Neural progenitor cell (in vitro differentiated cells): ENCODE measurements around the gene DSTN. TPM values are rescaled to one million over a fixed set of nuclear protein-coding genes. Genes with fewer than 3 reads are reported as not detected.

Source experiments
- DNase-seq: peaks from one replicate; pipeline ENCODE4 v3.0.0-alpha.2; 2016; ENCODE audit warnings: low spot score
- H2AFZ ChIP-seq: fragments of 200-600 bp; sonication (generic); replicated peaks from 2 replicates; pipeline ENCODE4 v1.6.1; 2016; ENCODE audit warnings: antibody characterized with exemption
- H3F3A ChIP-seq: fragments of 200-600 bp; sonication (generic); 2 replicates; pipeline ENCODE4 v1.6.1; 2016; ENCODE audit warnings: antibody characterized with exemption, low read depth
- H3K27ac ChIP-seq: fragments of 200-600 bp; sonication (generic); 2 replicates; pipeline ENCODE4 v1.5.1; 2016; ENCODE audit warnings: mild to moderate bottlenecking
- H3K27me3 ChIP-seq: fragments of 200-600 bp; sonication (generic); 2 replicates; pipeline ENCODE4 v1.6.1; 2016; ENCODE audit warnings: mild to moderate bottlenecking, moderate library complexity
- H3K36me3 ChIP-seq: fragments of 200-600 bp; sonication (generic); 2 replicates; pipeline ENCODE4 v1.5.1; 2016
- H3K4me1 ChIP-seq: fragments of 200-600 bp; sonication (generic); 2 replicates; pipeline ENCODE4 v1.6.1; 2016; ENCODE audit warnings: mixed run types
- H3K4me2 ChIP-seq: fragments of 200-600 bp; sonication (generic); 2 replicates; pipeline ENCODE4 v1.6.1; 2016
- H3K4me3 ChIP-seq: fragments of 200-600 bp; sonication (generic); 2 replicates; pipeline ENCODE4 v1.5.1; 2016
- H3K79me2 ChIP-seq: fragments of 200-600 bp; sonication (generic); 2 replicates; pipeline ENCODE4 v1.6.1; 2016; ENCODE audit warnings: low read depth
- H3K9ac ChIP-seq: fragments of 200-600 bp; sonication (generic); 2 replicates; pipeline ENCODE4 v1.6.1; 2016
- H3K9me3 ChIP-seq: fragments of 200-600 bp; sonication (generic); 2 replicates; pipeline ENCODE4 v1.5.1; 2016; ENCODE audit warnings: low read depth
- H4K20me1 ChIP-seq: fragments of 200-600 bp; sonication (generic); 2 replicates; pipeline ENCODE4 v1.6.1; 2016; ENCODE audit warnings: low read depth
- H3K27ac Mint-ChIP-seq: 3 replicates; pipeline ENCODE4 v1.8.0; 2021; ENCODE audit warnings: mixed read lengths
- H3K27me3 Mint-ChIP-seq: 2 replicates; pipeline ENCODE4 v1.8.0; 2022; ENCODE audit warnings: low read depth, mild to moderate bottlenecking, inconsistent platforms, moderate library complexity, mixed read lengths; ENCODE audit not compliant: insufficient read depth
- H3K36me3 Mint-ChIP-seq: 3 replicates; pipeline ENCODE4 v1.8.0; 2021; ENCODE audit warnings: mixed read lengths
- H3K4me1 Mint-ChIP-seq: 3 replicates; pipeline ENCODE4 v1.8.0; 2021; ENCODE audit warnings: mixed read lengths
- H3K4me3 Mint-ChIP-seq: 3 replicates; pipeline ENCODE4 v1.8.0; 2021; ENCODE audit warnings: mild to moderate bottlenecking, moderate library complexity, mixed read lengths
- H3K9me3 Mint-ChIP-seq: 3 replicates; pipeline ENCODE4 v1.8.0; 2020; ENCODE audit warnings: mixed read lengths
- EZH2 ChIP-seq: fragments of 200-600 bp; sonication (generic); IDR thresholded peaks from 2 replicates; pipeline ENCODE4 v1.6.1; 2017; ENCODE audit warnings: antibody characterized with exemption, mild to moderate bottlenecking, moderate library complexity
- EZH2phosphoT487 ChIP-seq: fragments of 200-600 bp; sonication (generic); IDR thresholded peaks from 2 replicates; pipeline ENCODE4 v1.6.1; 2017; ENCODE audit warnings: antibody characterized with exemption
- total RNA-seq: library from RNA; depleted of rRNA; stranded (reverse); fragments of >200 nt; gene quantifications from 2 replicates; pipeline ENCODE4 v1.2.3, GENCODE V29; 2015; ENCODE audit warnings: low replicate concordance
- TF ChIP-seq, protein P1 (sequence below): fragments of 200-600 bp; sonication (generic); IDR thresholded peaks from 2 replicates; pipeline ENCODE4 v1.5.1; 2017; ENCODE audit warnings: antibody characterized with exemption, mild to moderate bottlenecking

Gene DSTN
- total RNA-seq, 1 donor from 2014 or later: 158 TPM

DNA sequence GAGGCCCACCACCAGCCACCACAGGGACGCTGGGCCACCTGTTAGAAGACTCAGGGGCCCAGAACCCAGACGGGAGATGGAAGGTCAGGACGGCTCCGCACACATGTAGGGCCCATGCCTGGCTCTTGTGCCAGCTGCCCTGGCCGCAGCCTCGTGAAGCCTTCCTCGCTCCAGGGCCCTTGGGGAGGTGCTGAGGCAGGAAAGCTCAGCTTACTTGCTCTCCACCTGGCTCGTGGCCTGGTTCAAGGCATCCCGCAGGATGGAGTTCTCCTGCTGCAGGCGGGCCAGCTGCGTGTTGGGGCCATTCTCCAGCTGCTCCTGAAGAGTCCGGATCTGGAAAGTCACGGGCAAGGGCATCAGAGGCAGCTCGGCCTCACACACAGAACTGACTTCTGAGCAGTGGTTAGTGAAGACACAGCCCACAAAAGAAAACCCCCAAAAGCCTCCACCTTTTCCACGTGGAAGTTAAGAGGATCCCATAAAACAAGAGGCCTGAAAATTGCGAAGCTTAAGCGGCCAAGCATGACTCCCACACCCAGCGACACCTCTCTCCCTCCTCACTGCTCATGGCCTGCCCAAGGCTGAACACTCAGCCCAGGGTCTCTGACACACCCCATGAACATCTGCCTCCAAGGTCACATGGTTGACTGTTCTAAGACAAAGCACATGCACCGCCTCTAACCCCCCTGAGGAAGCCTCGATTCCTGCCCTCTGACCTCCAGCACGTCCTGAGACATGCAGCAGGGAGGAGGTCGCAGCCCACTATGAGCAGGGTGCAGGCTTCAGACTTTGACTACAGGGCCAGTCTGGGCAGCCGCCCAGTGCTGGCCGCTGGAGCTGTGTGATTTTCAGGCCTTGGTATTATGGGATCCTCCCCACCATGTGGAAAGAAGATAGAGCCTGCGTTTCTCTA lies 65.7 kb downstream of the DSTN start:
- peaks cover 13% of the 10 kb centered on the region for H3K36me3 Mint-ChIP-seq
- H3K27me3 ChIP-seq: no peaks in the 10 kb centered on the region
- H3K27ac ChIP-seq: no peak overlapping the region
- no peaks in the 10 kb centered on the region for H3K9me3 Mint-ChIP-seq
- H3K4me1 Mint-ChIP-seq: peaks cover 18% of the 10 kb centered on the region
- H3K9ac ChIP-seq: no peak overlapping the region
- peak overlapping the region; percentile 55 for H3K4me3 Mint-ChIP-seq
- H3K27me3 Mint-ChIP-seq: peaks cover 5% of the 10 kb centered on the region
- no peaks in the 10 kb centered on the region for H3F3A ChIP-seq
- TF ChIP-seq EZH2phosphoT487 (no peak), EZH2 (no peak)
- TF ChIP-seq, protein P1, sequence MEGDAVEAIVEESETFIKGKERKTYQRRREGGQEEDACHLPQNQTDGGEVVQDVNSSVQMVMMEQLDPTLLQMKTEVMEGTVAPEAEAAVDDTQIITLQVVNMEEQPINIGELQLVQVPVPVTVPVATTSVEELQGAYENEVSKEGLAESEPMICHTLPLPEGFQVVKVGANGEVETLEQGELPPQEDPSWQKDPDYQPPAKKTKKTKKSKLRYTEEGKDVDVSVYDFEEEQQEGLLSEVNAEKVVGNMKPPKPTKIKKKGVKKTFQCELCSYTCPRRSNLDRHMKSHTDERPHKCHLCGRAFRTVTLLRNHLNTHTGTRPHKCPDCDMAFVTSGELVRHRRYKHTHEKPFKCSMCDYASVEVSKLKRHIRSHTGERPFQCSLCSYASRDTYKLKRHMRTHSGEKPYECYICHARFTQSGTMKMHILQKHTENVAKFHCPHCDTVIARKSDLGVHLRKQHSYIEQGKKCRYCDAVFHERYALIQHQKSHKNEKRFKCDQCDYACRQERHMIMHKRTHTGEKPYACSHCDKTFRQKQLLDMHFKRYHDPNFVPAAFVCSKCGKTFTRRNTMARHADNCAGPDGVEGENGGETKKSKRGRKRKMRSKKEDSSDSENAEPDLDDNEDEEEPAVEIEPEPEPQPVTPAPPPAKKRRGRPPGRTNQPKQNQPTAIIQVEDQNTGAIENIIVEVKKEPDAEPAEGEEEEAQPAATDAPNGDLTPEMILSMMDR: no peak
- H3K27ac Mint-ChIP-seq: peak overlapping the region; percentile 90
- DNase-seq: no peak
- H4K20me1 ChIP-seq: peaks cover 10% of the 10 kb centered on the region
- no peaks in the 10 kb centered on the region for H3K36me3 ChIP-seq
- peaks cover 14% of the 10 kb centered on the region for H3K4me1 ChIP-seq
- H3K79me2 ChIP-seq: no peaks in the 10 kb centered on the region
- peak overlapping the region; percentile 20 for H3K4me2 ChIP-seq
- H3K4me3 ChIP-seq: no peak overlapping the region
- no peak overlapping the region for H2AFZ ChIP-seq
- no peaks in the 10 kb centered on the region for H3K9me3 ChIP-seq

DNA sequence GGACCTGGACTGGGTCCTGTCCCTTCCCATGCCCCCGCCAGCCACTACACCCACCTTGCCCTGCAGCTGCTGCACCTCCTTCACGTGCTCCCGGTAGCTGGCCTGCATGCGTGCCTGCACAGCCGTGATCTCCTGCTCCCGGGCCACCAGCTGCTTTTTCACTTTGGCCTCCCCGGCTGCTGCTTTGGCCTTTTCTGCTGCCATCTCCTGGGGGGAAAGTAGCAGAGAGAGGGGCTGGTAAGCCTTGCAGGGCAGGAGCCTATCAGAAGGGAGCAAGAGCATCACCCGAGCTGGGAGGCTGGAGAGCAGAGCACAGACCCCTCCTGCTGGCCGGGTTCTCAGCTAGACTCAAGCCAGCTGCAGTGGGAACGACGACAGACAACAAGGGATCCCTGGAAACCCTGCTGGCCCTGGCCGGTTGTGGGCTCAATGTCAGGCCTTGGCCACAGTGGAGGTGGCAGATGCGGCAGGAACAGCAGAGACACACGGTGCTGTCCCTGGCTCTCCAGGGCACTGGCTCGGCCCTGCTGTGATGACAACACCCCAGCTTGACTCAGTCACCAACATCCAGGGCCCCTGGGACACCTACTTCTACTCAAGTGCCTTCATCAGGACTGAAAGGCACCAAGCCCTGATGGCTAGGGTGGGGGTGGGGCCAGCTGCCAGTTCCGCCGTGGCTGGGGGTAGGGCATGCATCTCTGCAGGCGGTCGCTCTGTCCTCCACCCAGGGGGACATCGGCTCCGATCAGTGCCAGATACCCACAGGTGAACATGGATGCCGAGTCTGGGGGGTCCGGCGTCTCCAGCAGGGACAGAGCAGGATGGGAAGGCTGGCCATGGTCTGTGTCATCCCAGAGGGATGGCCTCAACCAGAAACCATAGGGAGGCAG lies 66.9 kb downstream of the DSTN start:
- Histone ChIP-seq H3K79me2 (no peaks in the 10 kb centered on the region), H3K4me2 (peak overlapping the region; percentile 20), H4K20me1 (peaks cover 15% of the 10 kb centered on the region), H3F3A (no peaks in the 10 kb centered on the region), H2AFZ (no peak overlapping the region), H3K4me3 (no peak overlapping the region), H3K4me1 (peaks cover 14% of the 10 kb centered on the region), H3K9ac (no peak overlapping the region), H3K9me3 (no peaks in the 10 kb centered on the region), H3K36me3 (no peaks in the 10 kb centered on the region), H3K27me3 (no peaks in the 10 kb centered on the region), H3K27ac (no peak overlapping the region)
- Mint-ChIP-seq H3K27ac (peak overlapping the region; percentile 90), H3K36me3 (peaks cover 11% of the 10 kb centered on the region), H3K9me3 (no peaks in the 10 kb centered on the region), H3K4me1 (peaks cover 18% of the 10 kb centered on the region), H3K27me3 (peaks cover 3% of the 10 kb centered on the region), H3K4me3 (peak overlapping the region; percentile 55)
- DNase-seq: peak; percentile 85
- TF ChIP-seq EZH2phosphoT487 (no peak), EZH2 (no peak)
- TF ChIP-seq, protein P1: peak; percentile 48

DNA sequence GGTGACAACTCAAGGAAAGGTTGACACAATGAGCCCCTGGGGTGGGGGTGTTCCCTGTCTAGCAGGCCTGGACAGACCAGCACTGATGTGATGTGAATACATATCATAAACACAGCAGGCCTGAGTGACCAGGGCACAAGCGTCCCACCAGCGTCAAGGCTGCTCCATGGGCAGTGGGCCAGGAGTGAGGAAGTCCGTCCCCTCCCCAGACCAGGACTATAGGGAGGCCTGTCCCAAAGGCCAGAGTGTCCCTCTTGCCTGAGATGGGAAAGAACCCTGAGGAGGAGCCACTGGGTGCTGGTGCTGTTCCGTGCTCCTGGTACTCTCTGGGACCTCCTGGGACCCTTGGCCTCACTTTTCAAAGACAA lies 67.5 kb downstream of the DSTN start:
- Mint-ChIP-seq H3K27ac (no peak overlapping the region), H3K4me3 (no peak overlapping the region), H3K9me3 (no peaks in the 10 kb centered on the region), H3K4me1 (peaks cover 18% of the 10 kb centered on the region), H3K36me3 (peaks cover 9% of the 10 kb centered on the region), H3K27me3 (peaks cover 2% of the 10 kb centered on the region)
- DNase-seq: no peak
- no peaks in the 10 kb centered on the region for H3F3A ChIP-seq
- TF ChIP-seq, protein P1: no peak
- TF ChIP-seq EZH2: no peak
- no peak for TF ChIP-seq EZH2phosphoT487
- no peak overlapping the region for H3K4me2 ChIP-seq
- H3K9me3 ChIP-seq: no peaks in the 10 kb centered on the region
- H3K79me2 ChIP-seq: no peaks in the 10 kb centered on the region
- H3K27ac ChIP-seq: no peak overlapping the region
- no peak overlapping the region for H2AFZ ChIP-seq
- H4K20me1 ChIP-seq: peaks cover 22% of the 10 kb centered on the region
- peaks cover 14% of the 10 kb centered on the region for H3K4me1 ChIP-seq
- H3K27me3 ChIP-seq: no peaks in the 10 kb centered on the region
- no peak overlapping the region for H3K4me3 ChIP-seq
- H3K36me3 ChIP-seq: no peaks in the 10 kb centered on the region
- H3K9ac ChIP-seq: no peak overlapping the region
